GM08714 (cell line): ENCODE results near the gene DPY19L1.
"Not testable (repeated sequence)": the region's sequence is repeated elsewhere in the genome, so short reads cannot be mapped to it uniquely, and the experiment has no call there.

Experiments used
- H3K4me3 ChIP-seq: fragments of 200-500 bp; sonication (Bioruptor generic); 2 replicates; pipeline ENCODE4 v1.5.1; 2014; ENCODE audit warnings: mild to moderate bottlenecking, low read length, inconsistent platforms
- ZNF274 ChIP-seq: IDR thresholded peaks from 2 replicates; pipeline ENCODE4 v1.6.1; 2012; ENCODE audit warnings: mild to moderate bottlenecking, low read depth, low read length

Gene DPY19L1

DNA sequence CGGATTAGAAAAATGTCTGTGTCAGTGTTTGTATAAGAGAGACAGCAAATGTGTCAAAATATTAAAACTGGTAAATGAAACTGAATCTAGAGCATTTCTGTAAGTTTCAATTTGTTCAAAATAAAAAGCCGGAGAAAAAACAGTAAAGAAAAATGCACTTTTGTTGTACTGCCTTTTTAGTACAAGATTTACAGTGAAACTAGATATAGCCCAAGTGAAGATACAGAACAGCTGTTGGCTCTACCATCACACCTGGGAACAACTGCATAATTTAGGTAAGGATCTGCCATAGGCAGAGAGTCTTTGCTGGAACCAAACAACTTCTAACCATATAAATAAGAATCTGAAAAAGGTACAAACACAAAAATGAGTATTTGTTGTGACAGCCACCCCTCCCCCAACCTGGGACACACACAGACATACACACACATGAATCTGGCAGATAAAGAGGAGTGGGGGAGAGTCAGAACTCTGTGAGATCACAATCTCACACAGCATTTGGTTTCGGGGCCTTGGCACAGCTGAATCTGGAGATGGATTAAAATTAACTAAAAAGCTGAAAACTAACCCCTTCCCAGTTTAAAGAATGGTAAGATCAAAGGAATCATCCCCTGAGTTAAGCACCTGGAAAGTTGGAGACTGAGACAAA is 54.8 kb downstream of the DPY19L1 start:
- no peak for TF ChIP-seq ZNF274

GRCh38 chr7:34979124-34979523 is 58.2 kb downstream of the DPY19L1 start:
- H3K4me3 ChIP-seq, result not testable (repeated sequence)

More for the DNA sequence above, 54.8 kb downstream of the DPY19L1 start:
- H3K4me3 ChIP-seq, result no peak overlapping the region

GRCh38 chr7:34973400-34973760 is 63.9 kb downstream of the DPY19L1 start:
- no peak for TF ChIP-seq ZNF274
- H3K4me3 ChIP-seq, result no peak overlapping the region

DNA sequence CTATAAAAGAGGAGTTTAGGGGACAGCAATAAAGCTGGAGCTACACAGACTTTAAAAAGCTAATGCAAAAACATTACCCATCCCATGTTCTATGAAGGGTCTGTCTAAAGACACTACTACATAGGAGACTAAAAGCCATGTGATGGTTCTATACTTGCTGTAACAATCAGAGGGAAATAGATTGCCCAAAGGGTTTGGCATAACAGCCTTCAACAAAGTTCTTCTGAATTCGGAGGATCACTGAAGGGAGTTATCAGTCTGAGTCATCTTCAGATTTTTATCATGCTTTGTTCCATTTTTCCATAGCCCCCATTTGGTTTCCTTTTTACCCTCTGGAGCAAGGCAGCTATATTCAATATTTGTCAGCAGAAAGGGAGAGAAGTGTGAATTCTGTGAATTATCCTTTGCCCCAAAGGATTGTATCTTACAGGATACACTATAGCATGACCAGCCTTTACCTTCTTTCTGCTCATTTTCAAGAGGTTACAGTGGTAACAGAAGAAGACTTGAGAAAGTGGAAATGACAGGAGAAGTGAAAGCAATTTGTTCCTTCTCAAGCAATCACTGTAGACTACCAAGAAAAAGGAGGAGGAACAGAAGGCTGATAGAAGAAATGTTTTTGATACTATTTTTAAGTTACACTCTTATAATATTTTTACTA is 64.4 kb downstream of the DPY19L1 start:
- H3K4me3 ChIP-seq, result not testable (repeated sequence)

DNA sequence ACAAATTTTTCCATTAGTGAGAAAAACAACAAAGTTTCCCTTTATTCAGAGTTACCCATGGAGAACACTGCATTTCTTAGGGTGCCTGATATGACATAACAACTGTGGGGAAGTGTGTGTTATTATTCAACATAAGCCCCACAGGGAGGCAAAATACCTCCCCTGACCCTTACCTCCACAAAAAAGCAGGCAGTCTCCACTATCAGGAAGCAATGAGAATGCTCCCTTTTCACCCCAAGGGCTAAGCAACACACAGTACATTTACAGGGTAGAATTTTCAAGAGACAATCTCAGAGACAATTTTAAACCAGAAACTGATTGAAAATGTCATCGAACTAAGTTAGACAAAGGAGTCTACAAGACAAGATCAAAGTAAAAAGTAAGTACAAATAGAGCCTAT is 69.5 kb downstream of the DPY19L1 start:
- H3K4me3 ChIP-seq, result not testable (repeated sequence)

- H3K4me3 ChIP-seq, result not testable (repeated sequence)
Measured at GRCh38 chr7:34966504-34966903, 70.8 kb downstream of the DPY19L1 start.

DNA sequence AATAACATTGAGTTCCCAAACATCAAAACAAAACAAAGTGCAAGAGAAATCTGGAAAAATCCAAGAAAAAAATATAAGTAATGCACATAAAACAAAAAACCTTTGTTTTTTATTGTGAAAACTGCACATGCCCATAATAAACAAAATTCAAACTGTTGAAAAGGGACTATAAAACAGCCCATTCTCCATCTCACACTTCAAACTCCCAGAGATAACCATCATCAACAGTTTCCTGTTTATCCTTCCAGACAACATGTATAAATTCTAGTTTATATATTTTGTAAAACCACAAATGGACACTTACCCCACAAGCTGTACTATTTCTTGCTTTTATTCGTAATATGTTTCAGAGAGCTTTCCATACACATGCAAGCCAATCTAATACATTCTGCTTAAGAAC is 79.3 kb downstream of the DPY19L1 start:
- TF ChIP-seq ZNF274, result no peak
- H3K4me3 ChIP-seq, result no peak overlapping the region

- H3K4me3 ChIP-seq, result no peak overlapping the region
- TF ChIP-seq ZNF274, result no peak
Measured at GRCh38 chr7:34952822-34953221, 84.5 kb downstream of the DPY19L1 start.

DNA sequence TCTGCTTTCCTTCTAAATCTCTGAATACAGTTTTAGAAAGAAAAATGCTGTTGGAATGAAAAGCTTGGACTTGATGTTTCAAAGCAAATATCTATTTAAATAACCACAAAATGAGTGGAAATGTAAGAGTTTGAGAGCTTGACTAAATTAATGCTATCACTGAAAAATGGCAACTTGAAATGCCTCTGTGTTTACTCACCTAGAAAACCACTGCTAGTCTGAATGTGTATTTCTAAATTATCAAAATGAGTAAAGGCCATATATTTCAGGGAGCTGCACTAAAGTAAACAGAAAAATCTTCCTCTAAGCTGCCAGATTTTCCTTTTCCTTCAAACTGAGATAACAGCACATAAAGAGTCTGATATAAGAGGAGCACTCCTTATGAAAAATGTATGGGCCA is 87.9 kb downstream of the DPY19L1 start:
- H3K4me3 ChIP-seq, result no peak overlapping the region
- no peak for TF ChIP-seq ZNF274

DNA sequence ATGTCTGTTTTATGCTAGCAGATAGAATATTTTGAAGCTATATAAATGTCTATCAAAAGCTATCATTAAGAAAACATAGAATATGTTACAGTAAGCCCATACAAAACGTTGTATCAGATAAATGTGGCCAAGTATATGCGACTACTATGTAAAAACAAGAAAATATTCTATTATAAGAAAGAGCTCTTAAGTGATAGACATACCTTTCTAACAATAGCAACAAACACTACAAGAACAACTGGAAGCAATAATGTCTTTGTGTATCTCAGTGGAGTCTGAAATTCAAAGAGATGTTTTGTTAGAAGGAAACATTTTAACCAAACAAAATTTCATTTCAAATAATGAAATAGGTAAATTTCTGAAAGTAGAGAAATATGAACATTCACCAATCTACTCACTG is 89.9 kb downstream of the DPY19L1 start:
- H3K4me3 ChIP-seq, result not testable (repeated sequence)

DNA sequence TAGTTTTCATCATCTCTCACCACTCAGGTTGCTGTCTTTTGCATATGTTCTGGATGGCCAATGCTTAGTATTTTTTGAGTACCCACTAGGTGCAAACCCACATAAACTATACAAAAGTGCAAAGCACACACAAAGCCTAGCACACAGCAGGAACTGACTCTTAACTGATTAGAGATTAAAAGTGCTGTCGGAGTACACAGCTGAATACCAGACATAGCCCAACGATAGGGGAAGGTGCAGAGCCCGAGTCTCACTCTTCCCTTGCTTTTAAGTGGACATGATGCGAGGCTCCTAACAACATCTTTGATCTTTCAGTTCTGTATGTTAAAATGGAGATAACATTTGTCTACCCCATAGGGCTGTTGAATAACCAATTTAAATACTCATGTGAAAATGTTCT is 90.8 kb downstream of the DPY19L1 start:
- no peak overlapping the region for H3K4me3 ChIP-seq
- TF ChIP-seq ZNF274, result no peak

- not testable (repeated sequence) for H3K4me3 ChIP-seq
Measured at GRCh38 chr7:34945894-34946477, 91.3 kb downstream of the DPY19L1 start.

DNA sequence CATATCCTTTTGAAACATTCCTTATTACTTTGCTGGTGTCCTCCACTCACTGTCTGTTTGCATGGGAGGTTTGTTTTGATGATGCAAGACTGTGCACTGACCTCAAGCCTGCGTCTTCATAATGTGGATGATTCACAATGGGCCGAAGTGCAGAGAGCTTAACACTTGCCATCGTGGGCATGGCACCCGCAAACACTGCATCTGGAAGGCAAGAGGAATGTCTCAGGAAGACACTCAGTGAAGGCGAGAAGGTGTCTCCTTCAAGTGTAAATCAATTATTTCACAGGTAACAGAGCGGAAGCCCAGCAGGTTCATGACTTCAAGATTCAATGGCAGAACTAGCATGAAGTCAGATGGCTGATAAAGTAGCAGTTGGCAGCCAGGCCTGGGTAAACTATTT is 98.1 kb downstream of the DPY19L1 start:
- TF ChIP-seq ZNF274, result no peak
- H3K4me3 ChIP-seq, result no peak overlapping the region

DNA sequence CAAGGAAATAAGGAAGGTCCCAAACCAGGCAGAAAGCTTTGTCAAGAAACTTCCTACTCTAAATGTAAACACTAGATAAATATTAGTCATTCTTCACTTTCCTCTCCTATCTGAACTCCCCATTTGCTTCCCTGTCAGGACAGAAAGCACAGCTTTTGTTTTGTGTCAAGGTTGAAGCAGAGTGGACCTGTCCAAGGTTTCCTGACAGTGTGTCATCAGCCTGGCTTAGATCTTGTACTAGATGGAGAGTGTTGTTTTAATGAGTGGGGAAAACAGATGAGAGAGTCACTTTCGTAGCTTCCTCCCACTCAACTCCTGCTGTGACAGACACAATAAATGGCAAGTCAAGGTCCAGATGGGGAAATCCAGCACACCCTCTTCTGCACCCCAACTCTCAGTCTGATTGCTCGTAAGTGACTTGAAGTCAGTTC is 101.5 kb downstream of the DPY19L1 start:
- not testable (repeated sequence) for H3K4me3 ChIP-seq

GRCh38 chr7:34931739-34932138 is 105.5 kb downstream of the DPY19L1 start:
- no peak for TF ChIP-seq ZNF274

GRCh38 chr7:34929783-34930182 is 107.5 kb downstream of the DPY19L1 start:
- H3K4me3 ChIP-seq, result not testable (repeated sequence)

More at GRCh38 chr7:34931739-34932138, 105.5 kb downstream of the DPY19L1 start:
- no peak overlapping the region for H3K4me3 ChIP-seq
